ENCODE results near the gene BBIP1. TPM values are rescaled to one million over a fixed set of nuclear protein-coding genes. Genes with fewer than 3 reads are reported as not detected.
A peak's percentile ranks its signal among the peaks of the same experiment; 100 is the strongest.

Gene BBIP1
- total RNA-seq, 3 donors from 2014 or later (not counting 1 experiment from before 2014, with no cell fraction given) = 27.2 to 58.6 (median 27.7) TPM

- no peak overlapping the region for H3K27ac Mint-ChIP-seq
- peaks cover 10% of the 10 kb centered on the region for H3K36me3 Mint-ChIP-seq
- H3K27me3 ChIP-seq (ENCODE audit: control insufficient read depth, insufficient read depth, low read length) = no peaks in the 10 kb centered on the region
- intact Hi-C loops (cut with micrococcal nuclease) = no loop called here
- no peak for TF ChIP-seq CTCF (IDR thresholded peaks at IDR 0.05)
- WGBS (ENCODE audit: insufficient coverage) = no CpG with 5 or more reads among the region's 1 CpG
- no peaks in the 10 kb centered on the region for H3K9me3 ChIP-seq (ENCODE audit: control insufficient read depth, insufficient read depth, low read length)
- H3K4me1 Mint-ChIP-seq = peaks cover 27 to 45% of the 10 kb centered on the region in 2 donors
- ATAC-seq (no peak), DNase-seq (no peak)
- H3K4me1 ChIP-seq (ENCODE audit: control insufficient read depth, insufficient read depth, low read length) = peaks cover 2% of the 10 kb centered on the region
- no peak overlapping the region for H3K4me3 Mint-ChIP-seq
- no peaks in the 10 kb centered on the region for H3K27me3 Mint-ChIP-seq (ENCODE audit: low read depth in 2 of 2)
- H3K4me3 ChIP-seq (ENCODE audit: low read length) = no peak overlapping the region
- no peak overlapping the region for H3K27ac ChIP-seq (ENCODE audit: low read length)
- H3K9me3 Mint-ChIP-seq = no peaks in the 10 kb centered on the region
- peaks cover 55% of the 10 kb centered on the region for H3K36me3 ChIP-seq (ENCODE audit: control insufficient read depth, insufficient read depth, low read length)
These were observed 42.2 kb downstream of the BBIP1 start for GRCh38 chr10:110876788-110877187.

- H3K4me1 ChIP-seq (ENCODE audit: control insufficient read depth, insufficient read depth, low read length) = peaks cover 9% of the 10 kb centered on the region
- ATAC-seq = no peak
- H3K4me3 Mint-ChIP-seq = peak overlapping the region; percentile 13
These were observed 43.0 kb downstream of the BBIP1 start for GRCh38 chr10:110876000-110876399.

GRCh38 chr10:110873951-110874350, 45.0 kb downstream of the BBIP1 start:
- WGBS (ENCODE audit: insufficient coverage) = no CpG with 5 or more reads among the region's 2 CpGs
- Mint-ChIP-seq H3K27me3 (ENCODE audit: low read depth in 2 of 2) (no peaks in the 10 kb centered on the region), H3K27ac (peak overlapping the region; percentile 96 to 98), H3K4me3 (peak overlapping the region; percentile 77), H3K36me3 (no peaks in the 10 kb centered on the region), H3K9me3 (no peaks in the 10 kb centered on the region), H3K4me1 (peaks cover 36 to 66% of the 10 kb centered on the region in 2 donors)
- no peak for TF ChIP-seq CTCF (IDR thresholded peaks at IDR 0.05)
- Histone ChIP-seq H3K27ac (ENCODE audit: low read length) (peak overlapping the region; percentile 97), H3K4me1 (ENCODE audit: control insufficient read depth, insufficient read depth, low read length) (peaks cover 30% of the 10 kb centered on the region), H3K36me3 (ENCODE audit: control insufficient read depth, insufficient read depth, low read length) (peaks cover 31% of the 10 kb centered on the region), H3K9me3 (ENCODE audit: control insufficient read depth, insufficient read depth, low read length) (no peaks in the 10 kb centered on the region), H3K4me3 (ENCODE audit: low read length) (peak overlapping the region; percentile 95), H3K27me3 (ENCODE audit: control insufficient read depth, insufficient read depth, low read length) (no peaks in the 10 kb centered on the region)
- ATAC-seq (no peak), DNase-seq (no peak)
- intact Hi-C loops (cut with micrococcal nuclease) = loop anchor here (2.0 kb wide), 1 partner anchor 19 kb away; no protein-coding TSS in a partner anchor

More at GRCh38 chr10:110876000-110876399, 43.0 kb downstream of the BBIP1 start:
- H3K27ac ChIP-seq (ENCODE audit: low read length) = no peak overlapping the region
- no peak for DNase-seq
- 72% methylated on average over 2 of the region's 2 CpGs for WGBS (ENCODE audit: insufficient coverage)
- no peaks in the 10 kb centered on the region for H3K27me3 Mint-ChIP-seq (ENCODE audit: low read depth in 2 of 2)
- no peaks in the 10 kb centered on the region for H3K9me3 Mint-ChIP-seq
- peaks cover 31 to 53% of the 10 kb centered on the region in 2 donors for H3K4me1 Mint-ChIP-seq
- TF ChIP-seq CTCF (IDR thresholded peaks at IDR 0.05) = no peak
- intact Hi-C loops (cut with micrococcal nuclease) = no loop called here
- no peaks in the 10 kb centered on the region for H3K9me3 ChIP-seq (ENCODE audit: control insufficient read depth, insufficient read depth, low read length)
- H3K36me3 ChIP-seq (ENCODE audit: control insufficient read depth, insufficient read depth, low read length) = peaks cover 47% of the 10 kb centered on the region
- H3K27ac Mint-ChIP-seq = peak overlapping the region in 1 of 2 donors; percentile 60
- H3K4me3 ChIP-seq (ENCODE audit: low read length) = no peak overlapping the region
- no peaks in the 10 kb centered on the region for H3K27me3 ChIP-seq (ENCODE audit: control insufficient read depth, insufficient read depth, low read length)
- peaks cover 2% of the 10 kb centered on the region for H3K36me3 Mint-ChIP-seq
